SKM-1 (cell line): ENCODE data around the gene NRXN2.

Source experiments
- DNase-seq: peaks from one replicate; lab custom pipeline; 2025; ENCODE audit not compliant: unreplicated experiment; lab: John Stamatoyannopoulos, UW

The NRXN2 gene

GRCh38 chr11:64722141-64723065 is 594 bp downstream of the NRXN2 start:
- no peak for DNase-seq

DNA sequence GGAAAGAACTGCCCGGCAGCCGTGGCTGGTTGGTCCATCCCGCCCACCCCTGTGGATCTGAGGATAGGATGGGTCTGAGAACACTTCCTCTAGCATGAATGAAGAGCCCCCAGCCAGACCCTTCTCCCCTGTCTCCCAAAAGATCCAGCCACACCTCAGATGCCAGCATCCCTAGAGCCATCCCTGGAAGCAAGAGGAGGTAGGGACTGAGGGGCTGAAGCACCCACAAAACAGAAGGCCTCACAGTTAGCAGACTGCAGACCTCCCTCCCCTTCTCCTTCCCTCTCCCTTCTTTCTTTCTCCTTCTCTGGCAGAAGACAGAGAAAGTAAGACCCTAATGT is 1.7 kb downstream of the NRXN2 start:
- no peak for DNase-seq

DNA sequence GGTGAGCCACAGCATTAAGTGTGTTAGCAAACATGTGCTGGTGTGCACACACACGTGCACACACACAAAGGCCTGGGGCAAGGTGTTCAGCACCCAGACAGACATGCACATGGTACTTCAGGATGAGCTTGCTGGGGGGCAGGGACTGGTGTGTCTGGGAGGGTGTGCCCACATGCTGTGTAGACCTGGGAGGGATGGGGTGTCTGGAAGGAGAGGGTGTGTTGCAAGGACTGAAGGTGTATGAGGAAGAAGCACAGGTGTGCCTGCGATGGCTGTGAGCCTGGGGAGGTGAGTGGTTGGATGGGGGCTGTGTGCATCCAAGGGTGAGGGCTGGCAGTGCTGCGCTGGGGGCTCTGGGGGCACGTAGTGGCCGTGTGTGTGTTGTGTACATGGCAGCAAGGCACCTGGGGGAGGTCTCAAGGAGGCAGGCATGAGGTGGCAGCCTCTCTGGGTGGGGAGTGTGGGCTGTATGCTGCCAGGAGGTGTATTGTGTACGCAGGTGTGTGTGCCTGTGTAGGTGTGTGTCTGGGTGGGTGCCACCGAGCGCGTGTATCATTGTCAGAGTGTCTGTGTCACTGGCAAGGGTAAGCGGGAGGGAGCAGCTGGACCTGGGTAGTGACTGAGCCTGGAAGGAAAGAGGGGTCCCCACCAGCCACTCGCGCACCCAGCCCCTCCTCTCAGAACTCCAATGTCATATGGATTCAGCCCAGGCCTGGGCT is 2.2 kb downstream of the NRXN2 start:
- DNase-seq, result no peak

GRCh38 chr11:64720167-64720566 is 2.8 kb downstream of the NRXN2 start:
- no peak for DNase-seq

DNA sequence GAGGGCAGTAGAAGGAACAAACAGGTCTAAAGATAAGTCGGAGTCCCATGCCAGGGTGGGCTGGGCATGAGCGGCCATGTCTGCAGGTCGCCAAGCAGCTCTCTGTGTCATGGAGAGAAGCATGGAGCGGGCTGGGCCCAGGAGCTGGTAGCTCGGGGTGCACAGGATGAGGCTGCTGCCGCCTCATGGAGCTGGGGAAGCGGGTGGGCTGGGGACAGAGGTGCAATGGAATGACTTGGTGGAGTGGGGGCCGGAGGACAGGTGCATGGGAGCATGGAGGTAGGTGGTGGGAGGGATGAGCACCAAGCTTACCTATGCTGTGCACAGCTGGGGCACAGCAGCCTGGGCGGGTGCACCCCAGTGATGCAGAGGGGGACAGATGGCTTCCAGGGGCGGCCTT is 3.6 kb downstream of the NRXN2 start:
- DNase-seq, result no peak

- DNase-seq, result no peak
Measured at GRCh38 chr11:64718780-64719124, 4.2 kb downstream of the NRXN2 start.

DNA sequence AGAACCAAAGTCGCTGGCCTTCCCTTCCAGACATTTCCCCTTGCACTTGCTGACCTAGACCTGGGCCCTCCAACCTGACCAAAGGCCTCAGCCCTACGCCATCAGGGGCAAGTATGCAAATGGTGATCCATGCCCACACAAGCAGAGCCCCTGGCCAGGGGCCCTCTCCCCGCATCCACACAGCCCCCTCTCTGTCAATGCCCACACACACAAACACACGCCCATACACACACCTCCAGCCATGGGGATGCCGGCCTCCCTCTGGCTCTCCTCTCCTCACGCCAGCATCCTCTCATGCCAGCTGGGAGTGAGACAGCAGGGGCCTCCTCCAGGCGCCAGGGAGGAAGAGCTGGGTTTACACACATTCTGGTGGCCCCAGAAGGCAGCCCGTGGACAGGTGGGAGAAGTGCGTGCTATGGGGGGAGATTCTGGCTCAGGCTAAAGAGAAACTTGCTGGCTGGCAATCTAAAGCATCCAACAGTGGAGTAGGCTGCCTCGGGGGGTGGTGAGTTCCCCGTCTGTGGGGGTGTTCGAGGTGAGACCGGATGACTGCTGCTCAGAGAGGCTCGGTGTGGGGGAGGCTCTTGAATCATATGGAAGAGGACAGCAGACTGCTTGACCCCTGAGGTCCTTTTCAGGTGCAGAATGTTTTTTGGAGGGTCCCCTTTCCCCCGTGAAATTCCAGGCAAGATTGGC is 4.8 kb downstream of the NRXN2 start:
- DNase-seq, result no peak

DNA sequence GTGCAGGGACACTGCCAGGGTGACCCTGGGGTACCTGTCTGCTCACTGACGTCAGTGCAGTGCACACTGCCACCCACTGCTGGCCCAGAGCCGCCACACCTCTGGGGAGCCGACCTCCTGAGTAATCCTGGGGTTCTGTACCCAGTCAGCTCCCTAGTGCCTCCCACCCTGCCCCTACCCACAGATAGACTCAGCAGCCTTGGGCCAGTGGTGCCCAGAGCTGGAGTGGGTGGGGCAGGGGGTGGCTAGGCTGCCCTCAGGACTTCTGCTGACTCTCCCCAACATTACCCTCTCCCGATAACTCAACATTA is 5.8 kb downstream of the NRXN2 start:
- no peak for DNase-seq

DNA sequence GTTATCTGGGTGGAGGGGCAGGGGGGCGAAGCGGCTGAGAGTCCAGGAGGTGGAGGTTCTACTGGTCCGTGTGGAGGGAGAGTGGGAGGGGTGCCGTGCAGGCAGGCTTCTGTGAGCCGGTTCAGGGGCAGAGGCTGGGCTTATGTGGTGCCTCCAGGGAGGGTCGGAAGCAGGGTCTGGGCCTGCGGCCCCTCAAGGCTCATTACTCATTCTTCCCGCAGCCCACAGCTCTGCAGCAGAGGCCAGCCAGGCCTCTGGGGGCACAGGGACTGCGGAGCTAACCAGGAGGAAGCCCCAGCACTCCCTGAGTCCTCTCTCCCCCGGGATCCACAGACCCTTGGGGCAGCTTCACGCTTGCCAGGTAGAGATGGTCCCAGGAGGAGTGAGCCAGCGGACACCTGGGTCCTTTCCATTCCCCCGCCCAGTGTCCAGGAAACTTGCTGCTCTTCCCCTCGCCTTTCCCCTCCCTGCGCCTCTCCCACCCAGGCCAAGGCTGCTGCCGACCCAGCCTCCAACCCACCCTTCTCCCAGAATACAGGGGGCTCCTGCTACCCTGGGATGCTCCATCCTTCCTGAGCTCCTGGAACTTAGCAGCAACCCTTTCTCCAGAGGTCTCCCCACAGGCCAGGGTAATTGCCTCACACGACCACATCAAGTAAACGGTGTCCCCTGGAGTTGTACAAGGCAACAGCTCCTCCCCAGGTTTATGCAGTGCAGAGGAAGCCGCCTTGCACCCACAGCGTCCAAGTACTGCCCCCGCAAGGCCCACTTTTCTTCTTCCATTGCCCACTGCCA is 6.3 kb downstream of the NRXN2 start:
- DNase-seq, result no peak

DNA sequence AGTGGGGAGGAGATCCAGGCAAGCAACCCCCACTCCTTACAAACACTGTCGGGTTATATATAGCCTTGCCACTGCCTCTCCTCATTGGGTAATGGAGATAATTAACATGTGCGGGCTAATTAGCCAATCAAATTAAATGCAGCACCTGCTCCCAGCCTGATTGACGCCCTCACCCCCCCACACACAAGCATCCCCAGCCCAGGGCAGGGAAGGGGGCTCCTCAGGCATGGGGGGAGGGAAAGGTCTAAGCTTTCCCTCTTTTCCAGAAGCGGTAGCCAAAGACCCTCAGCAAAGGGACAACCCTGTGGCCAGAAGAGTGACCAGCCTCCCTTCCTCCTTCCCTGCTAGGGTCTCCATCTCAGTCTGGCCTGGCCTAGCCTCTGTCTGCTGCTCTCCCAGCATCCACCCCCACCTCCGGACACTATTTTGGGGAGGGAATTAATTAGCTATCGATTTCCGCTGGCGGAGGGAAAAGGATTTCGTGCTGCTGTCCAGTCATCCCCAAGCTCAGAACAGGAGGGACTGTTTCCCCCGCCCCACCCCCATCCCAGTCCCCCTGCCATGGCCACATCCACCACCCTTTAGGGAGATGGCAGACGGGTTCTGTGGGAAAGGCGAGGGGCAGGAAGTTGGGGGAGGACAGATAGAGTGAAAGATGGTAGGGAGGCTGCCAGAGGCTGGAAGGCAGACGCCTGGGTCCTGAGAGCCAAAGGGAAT is 7.1 kb downstream of the NRXN2 start:
- no peak for DNase-seq

DNA sequence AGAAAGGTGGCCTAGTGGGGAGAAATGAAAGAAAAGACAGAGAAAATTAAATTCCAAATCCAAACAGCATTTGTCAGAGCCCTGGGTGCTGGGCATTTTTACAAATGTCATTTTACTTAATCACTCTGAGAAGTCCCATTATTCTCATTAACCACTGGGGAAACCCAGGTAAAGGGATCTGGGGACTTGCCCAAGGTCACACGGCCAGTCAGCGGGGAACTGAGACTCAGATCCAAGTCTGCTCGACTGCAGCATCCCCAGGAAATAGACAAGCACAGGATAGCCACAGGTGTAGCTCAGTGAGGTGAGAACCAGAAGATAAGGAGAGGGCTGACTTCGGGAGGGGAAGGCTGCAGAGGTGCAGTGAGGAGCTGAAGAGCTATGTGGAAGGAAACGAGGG is 7.9 kb downstream of the NRXN2 start:
- DNase-seq, result no peak

- no peak for DNase-seq
Measured at GRCh38 chr11:64714666-64715065, 8.3 kb downstream of the NRXN2 start.

- no peak for DNase-seq
Measured at GRCh38 chr11:64713781-64714363, 9.1 kb downstream of the NRXN2 start.

- no peak for DNase-seq
Measured at GRCh38 chr11:64713016-64713707, 9.8 kb downstream of the NRXN2 start.

DNA sequence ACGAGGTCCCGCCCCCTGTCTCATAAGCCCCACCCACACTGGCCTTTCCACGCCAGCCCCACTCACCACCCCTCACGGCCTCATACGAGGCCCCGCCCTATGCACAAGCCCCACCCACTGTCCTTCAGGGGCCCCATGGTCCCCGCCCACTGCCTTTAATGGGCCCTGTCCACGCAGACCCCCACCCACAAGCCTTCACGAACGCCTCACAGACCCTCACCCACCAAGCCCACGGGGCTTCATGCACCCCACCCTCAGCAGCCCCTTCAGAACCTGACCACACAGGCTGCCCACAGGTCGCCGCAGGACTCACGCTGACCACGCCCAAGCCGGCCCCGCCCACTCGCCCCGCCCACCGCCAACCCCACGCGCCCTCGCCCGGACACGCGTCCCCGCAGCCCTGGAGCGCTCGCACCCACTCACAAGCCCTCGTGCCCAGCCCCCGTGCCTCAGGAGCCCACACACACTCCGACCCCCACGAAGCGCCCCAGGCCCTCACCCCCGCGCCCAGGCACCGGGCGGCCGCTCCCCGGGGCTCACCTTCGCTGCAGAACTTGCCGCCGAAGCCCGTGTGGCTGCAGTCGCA is 10.5 kb downstream of the NRXN2 start:
- no peak for DNase-seq

GRCh38 chr11:64711956-64712362 is 11.0 kb downstream of the NRXN2 start:
- no peak for DNase-seq

GRCh38 chr11:64711138-64711955 is 11.7 kb downstream of the NRXN2 start:
- DNase-seq, result no peak

GRCh38 chr11:64710418-64711137 is 12.4 kb downstream of the NRXN2 start:
- DNase-seq, result no peak
